HG03342 (cell line): Measurements from ENCODE around the gene THEMIS2.

Experiments used
- ATAC-seq: cut with Tn5 transposase; IDR thresholded peaks from one replicate; pipeline ENCODE4 v1.9.1; 2021; ENCODE audit warnings: mild to moderate bottlenecking, moderate library complexity; ENCODE audit not compliant: unreplicated experiment

THEMIS2 gene

GRCh38 chr1:27885114-27885528 is 12.8 kb downstream of the THEMIS2 start:
- no peak for ATAC-seq

- no peak for ATAC-seq
Measured at GRCh38 chr1:27885621-27886352, 13.4 kb downstream of the THEMIS2 start.

GRCh38 chr1:27886353-27886679 is 14.0 kb downstream of the THEMIS2 start:
- ATAC-seq, result no peak

GRCh38 chr1:27886744-27887143 is 14.4 kb downstream of the THEMIS2 start:
- no peak for ATAC-seq

GRCh38 chr1:27887215-27888021 is 15.1 kb downstream of the THEMIS2 start:
- ATAC-seq, result no peak

- no peak for ATAC-seq
Measured at GRCh38 chr1:27889506-27889905, 17.2 kb downstream of the THEMIS2 start.

- ATAC-seq, result no peak
Measured at GRCh38 chr1:27891196-27891889, 19.0 kb downstream of the THEMIS2 start.

- ATAC-seq, result no peak
Measured at GRCh38 chr1:27894521-27894920, 22.2 kb downstream of the THEMIS2 start.

GRCh38 chr1:27906759-27907158 is 34.4 kb downstream of the THEMIS2 start:
- no peak for ATAC-seq

GRCh38 chr1:27912429-27912828 is 40.1 kb downstream of the THEMIS2 start:
- ATAC-seq, result no peak

- ATAC-seq, result no peak
Measured at GRCh38 chr1:27915082-27915575, 42.8 kb downstream of the THEMIS2 start.

- ATAC-seq, result no peak
Measured at GRCh38 chr1:27922272-27922671, 49.9 kb downstream of the THEMIS2 start.

- ATAC-seq, result no peak
Measured at GRCh38 chr1:27928216-27928954, 56.0 kb downstream of the THEMIS2 start.

- ATAC-seq, result no peak
Measured at GRCh38 chr1:27931184-27931583, 58.8 kb downstream of the THEMIS2 start.

GRCh38 chr1:27931759-27932158 is 59.4 kb downstream of the THEMIS2 start:
- ATAC-seq, result no peak

- ATAC-seq, result no peak
Measured at GRCh38 chr1:27934818-27935549, 62.6 kb downstream of the THEMIS2 start, which contains the start of gene SMPDL3B. TSS of gene SMPDL3B (plus strand) at chr1:27935000. CDS start at chr1:27935184, 184 bp downstream.

GRCh38 chr1:27935721-27936120 is 63.4 kb downstream of the THEMIS2 start:
- ATAC-seq, result no peak
